ENCODE measurements around the gene VPS37B.

DNA sequence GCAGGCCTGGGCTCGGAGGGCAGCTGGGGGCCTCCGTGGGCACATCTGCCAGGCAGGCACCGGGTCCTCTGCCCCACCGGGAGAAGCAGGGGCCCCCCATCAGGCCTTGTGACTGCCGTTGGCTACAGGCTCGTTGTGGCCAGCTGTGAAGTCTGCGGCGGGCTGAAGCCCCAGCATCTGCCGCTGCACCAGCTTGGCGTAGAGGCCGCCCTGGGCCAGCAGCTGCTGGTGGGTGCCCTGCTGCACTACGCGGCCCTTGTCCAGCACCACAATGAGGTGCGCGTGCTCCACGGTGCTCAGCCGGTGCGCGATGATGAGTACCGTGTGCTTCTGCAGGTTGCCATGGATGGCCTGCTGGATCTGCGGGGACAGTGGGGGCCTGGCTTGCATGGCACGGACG is 33.9 kb upstream of the VPS37B start:
- TF ChIP-seq GATA2 (IDR thresholded peaks at IDR 0.05; ENCODE audit: low read depth, low read length) (no peak), GATA3 (IDR thresholded peaks at IDR 0.05; ENCODE audit: low read depth, low read length) (no peak)
